Occipital lobe (tissue), 3 donors: ENCODE results near the gene TCEAL7. TPM values are rescaled to one million over a fixed set of nuclear protein-coding genes. Genes with fewer than 3 reads are reported as not detected.

ENCODE experiments used
- DNase-seq: peaks from one replicate; lab custom pipeline; 2025; lab: John Stamatoyannopoulos, UW
- small RNA-seq: library from RNA; depleted of rRNA; stranded (forward); fragments of <200 nt; gene quantifications from one replicate; pipeline ENCODE3, GENCODE V24; 2014
- total RNA-seq: library from RNA; depleted of rRNA; stranded (reverse); fragments of >200 nt; gene quantifications from one replicate; pipeline ENCODE4 v1.2.3, GENCODE V29; 2014

TCEAL7 gene
- total RNA-seq, 1 donor from 2014 or later = 86.6 TPM

DNA sequence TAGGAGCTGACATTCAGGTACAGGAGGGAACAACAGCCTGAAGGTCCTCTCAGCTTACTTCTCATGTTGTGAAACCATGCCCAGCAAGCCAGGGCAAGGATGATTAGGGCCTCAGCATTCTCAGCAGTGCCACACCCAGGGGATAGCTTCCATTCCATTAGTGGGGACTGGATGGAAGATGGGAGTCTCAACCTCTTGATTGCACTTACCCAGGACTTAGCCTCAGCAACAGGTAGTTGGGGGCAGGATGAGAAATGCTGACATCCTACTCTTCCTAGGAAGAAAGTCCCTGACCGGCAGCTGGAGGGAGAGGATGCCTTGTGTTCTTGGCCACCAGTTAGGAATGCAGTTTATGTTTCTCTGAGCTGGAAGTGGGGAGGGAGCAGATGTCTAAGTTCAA, 37.5 kb downstream of the TCEAL7 start:
- no peak for DNase-seq

DNA sequence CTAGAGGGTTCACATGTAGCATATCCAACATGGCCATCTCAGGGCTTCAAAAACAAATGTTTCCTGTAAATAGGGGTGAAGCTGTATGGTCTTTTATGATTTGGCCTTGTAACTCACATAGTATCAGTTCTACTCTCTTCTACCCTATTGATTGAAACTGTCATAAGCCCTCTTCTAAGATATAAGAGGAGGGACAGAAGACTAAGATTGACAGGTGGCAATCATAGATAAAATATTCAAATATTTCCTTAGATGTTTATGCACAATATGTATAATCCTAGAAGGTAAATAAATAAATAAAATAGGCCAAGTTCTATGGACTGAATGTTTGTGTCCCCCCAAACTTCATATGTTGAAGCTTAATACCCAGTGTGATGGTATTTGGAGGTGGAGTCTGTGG, 39.4 kb downstream of the TCEAL7 start:
- DNase-seq = no peak

- DNase-seq = no peak
Observed at GRCh38 chrX:103372886-103373285, 42.8 kb downstream of the TCEAL7 start.

DNA sequence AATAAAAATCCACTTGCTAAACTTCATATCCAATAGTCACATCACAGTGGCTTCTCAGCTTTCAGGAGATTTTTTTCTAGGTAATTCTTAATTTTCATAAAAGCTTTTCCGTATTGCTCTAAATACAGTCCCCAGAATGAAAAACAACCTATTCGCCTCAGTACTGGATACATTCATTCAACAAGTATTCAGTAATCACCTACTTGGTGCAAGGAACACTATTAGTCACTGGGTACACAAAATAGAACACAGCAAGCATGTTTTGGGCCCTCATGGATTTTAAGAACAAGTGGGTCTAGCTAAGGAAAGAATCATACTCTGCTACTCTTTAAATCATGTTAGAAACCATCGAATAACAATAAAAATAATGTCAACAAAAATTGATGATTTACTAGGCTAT, 43.5 kb downstream of the TCEAL7 start:
- no peak for DNase-seq

- peak; percentile 37 for DNase-seq
Observed at GRCh38 chrX:103376118-103376978, 46.3 kb downstream of the TCEAL7 start, which contains the start of gene BEX3. Gene BEX3 (plus strand): TSS chrX:103376538. CDS start chrX:103377522, 984 bp downstream.

DNA sequence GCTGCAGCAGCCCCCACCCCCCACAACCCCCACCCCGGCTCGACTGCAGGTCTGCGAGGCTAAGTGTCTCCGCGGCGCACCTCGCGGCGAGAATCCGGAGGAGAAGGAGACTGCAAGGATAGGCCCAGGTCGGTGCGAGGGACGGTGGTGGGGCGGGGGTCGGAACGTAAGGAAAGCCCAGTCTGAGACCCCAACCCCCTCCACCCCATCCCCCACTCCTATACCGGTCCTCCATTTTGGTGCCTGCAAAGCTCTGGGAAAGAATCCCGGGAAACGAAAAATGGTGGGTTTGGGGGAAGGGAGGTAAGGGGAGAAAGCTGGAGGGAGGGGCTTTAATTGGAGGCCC, 46.9 kb downstream of the TCEAL7 start:
- DNase-seq = no peak

DNA sequence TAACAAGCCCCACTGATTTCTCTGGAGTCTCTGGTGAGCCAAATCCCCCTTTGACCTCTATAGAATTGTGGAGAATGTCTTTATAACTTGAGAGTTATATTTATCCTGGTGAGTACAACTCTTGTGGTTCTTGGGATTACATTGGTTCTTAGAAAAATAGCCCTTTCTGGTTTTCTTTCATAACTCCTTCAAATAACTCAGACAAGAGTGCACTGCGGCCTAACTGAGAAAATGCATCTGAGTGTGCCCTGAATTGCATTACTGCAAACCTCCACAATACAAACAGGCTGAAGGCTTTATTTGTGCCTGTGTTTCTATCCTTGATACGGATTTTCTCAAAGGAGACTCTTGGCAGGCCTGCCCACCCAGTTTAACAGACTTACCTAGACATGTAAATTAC, 49.0 kb downstream of the TCEAL7 start:
- no peak for DNase-seq

Small RNA genes within 50 kb of the gene (small RNA-seq; reads per million reads assigned to genes)
- gene Z92846.1 = not detected

Other genes starting within 250 kb of the TCEAL7 start
- gene NXF3, start 237.1 kb upstream of the TCEAL7 start, total RNA-seq = not detected
- gene BEX4, start 115.1 kb upstream of the TCEAL7 start, total RNA-seq = 98.1 TPM
- gene TCEAL8, start 75.1 kb upstream of the TCEAL7 start, total RNA-seq = 99.8 TPM
- 7.2 TPM for gene TCEAL5, start 53.5 kb upstream of the TCEAL7 start, total RNA-seq
- 101 TPM for gene BEX2, start 19.2 kb upstream of the TCEAL7 start, total RNA-seq
- 36.5 TPM for gene TCEAL9, start 26.3 kb downstream of the TCEAL7 start, total RNA-seq
- 138 TPM for gene BEX3, start 46.3 kb downstream of the TCEAL7 start, total RNA-seq
- 0.94 TPM for gene RAB40A, start 189.2 kb downstream of the TCEAL7 start, total RNA-seq